Limb (tissue), 2 donors: Measurements from ENCODE around the gene CDH18.

ENCODE experiments used
- DNase-seq, 2 donors: peaks; one replicate each; pipeline ENCODE4 v3.0.0-alpha.2; 2016; ENCODE audit errors: extremely low spot score in 2 of 2

CDH18 gene

GRCh38 chr5:19615071-19615470 lies 372.9 kb downstream of the CDH18 start:
- peak in 1 of 2 donors; percentile 10 for DNase-seq

GRCh38 chr5:19608444-19609002 lies 379.5 kb downstream of the CDH18 start:
- DNase-seq: peak in 1 of 2 donors; percentile 56

GRCh38 chr5:19605846-19606407 lies 382.1 kb downstream of the CDH18 start:
- no peak for DNase-seq

GRCh38 chr5:19584131-19584530 lies 403.9 kb downstream of the CDH18 start:
- DNase-seq: no peak

- DNase-seq: no peak
Measured at GRCh38 chr5:19577882-19578281, 410.1 kb downstream of the CDH18 start.

GRCh38 chr5:19568004-19568403 lies 420.0 kb downstream of the CDH18 start:
- DNase-seq: no peak

- peak in 1 of 2 donors; percentile 17 for DNase-seq
Measured at GRCh38 chr5:19565466-19565865, 422.5 kb downstream of the CDH18 start.

- DNase-seq: no peak
Measured at GRCh38 chr5:19564036-19564435, 424.0 kb downstream of the CDH18 start.

GRCh38 chr5:19555876-19556275 lies 432.1 kb downstream of the CDH18 start:
- no peak for DNase-seq

- no peak for DNase-seq
Measured at GRCh38 chr5:19555436-19555835, 432.6 kb downstream of the CDH18 start.

GRCh38 chr5:19554524-19554923 lies 433.5 kb downstream of the CDH18 start:
- DNase-seq: no peak

GRCh38 chr5:19547640-19548039 lies 440.4 kb downstream of the CDH18 start:
- peak in 1 of 2 donors; percentile 74 for DNase-seq

GRCh38 chr5:19546521-19546920 lies 441.5 kb downstream of the CDH18 start:
- no peak for DNase-seq

GRCh38 chr5:19538607-19539006 lies 449.4 kb downstream of the CDH18 start:
- DNase-seq: no peak

GRCh38 chr5:19536387-19536786 lies 451.6 kb downstream of the CDH18 start:
- no peak for DNase-seq

GRCh38 chr5:19534751-19535150 lies 453.2 kb downstream of the CDH18 start:
- no peak for DNase-seq

GRCh38 chr5:19532936-19533335 lies 455.1 kb downstream of the CDH18 start:
- DNase-seq: no peak

GRCh38 chr5:19531374-19531952 lies 456.5 kb downstream of the CDH18 start:
- DNase-seq: no peak

- no peak for DNase-seq
Measured at GRCh38 chr5:19519448-19519847, 468.6 kb downstream of the CDH18 start.

- DNase-seq: no peak
Measured at GRCh38 chr5:19498852-19499251, 489.1 kb downstream of the CDH18 start.

GRCh38 chr5:19497229-19497815 lies 490.7 kb downstream of the CDH18 start:
- DNase-seq: no peak

- no peak for DNase-seq
Measured at GRCh38 chr5:19496056-19496455, 491.9 kb downstream of the CDH18 start.

- DNase-seq: no peak
Measured at GRCh38 chr5:19492861-19493260, 495.1 kb downstream of the CDH18 start.
